GM21528 (cell line): ENCODE data around the gene ERV3-1.
"Not testable (repeated sequence)": the region's sequence is repeated elsewhere in the genome, so short reads cannot be mapped to it uniquely, and the experiment has no call there.

Source experiments
- ATAC-seq: cut with Tn5 transposase; IDR thresholded peaks from one replicate; pipeline ENCODE4 v1.9.1; 2021; ENCODE audit warnings: mild to moderate bottlenecking, moderate library complexity; ENCODE audit not compliant: unreplicated experiment, low FRiP score

The ERV3-1 gene

GRCh38 chr7:65002972-65003585 is 3.4 kb downstream of the ERV3-1 start:
- no peak for ATAC-seq

GRCh38 chr7:65001291-65001814 is 5.1 kb downstream of the ERV3-1 start:
- no peak for ATAC-seq

- no peak for ATAC-seq
Measured at GRCh38 chr7:64999165-65000004, 7.1 kb downstream of the ERV3-1 start.

- no peak for ATAC-seq
Measured at GRCh38 chr7:64998865-64999164, 7.7 kb downstream of the ERV3-1 start.

- no peak for ATAC-seq
Measured at GRCh38 chr7:64997927-64998391, 8.5 kb downstream of the ERV3-1 start.

GRCh38 chr7:64997164-64997908 is 9.2 kb downstream of the ERV3-1 start:
- no peak for ATAC-seq

- no peak for ATAC-seq
Measured at GRCh38 chr7:64996305-64996704, 10.2 kb downstream of the ERV3-1 start.

- ATAC-seq, result no peak
Measured at GRCh38 chr7:64993901-64994300, 12.6 kb downstream of the ERV3-1 start.

GRCh38 chr7:64992971-64993370 is 13.5 kb downstream of the ERV3-1 start:
- ATAC-seq, result no peak

- no peak for ATAC-seq
Measured at GRCh38 chr7:64990936-64991335, 15.6 kb downstream of the ERV3-1 start, which contains the start of gene ZNF117. Gene ZNF117 (minus strand): TSS chr7:64991036.

- no peak for ATAC-seq
Measured at GRCh38 chr7:64990216-64990615, 16.3 kb downstream of the ERV3-1 start.

GRCh38 chr7:64978497-64979203 is 27.8 kb downstream of the ERV3-1 start:
- ATAC-seq, result no peak

- ATAC-seq, result no peak
Measured at GRCh38 chr7:64965594-64965993, 40.9 kb downstream of the ERV3-1 start.

GRCh38 chr7:64959072-64959747 is 47.3 kb downstream of the ERV3-1 start:
- ATAC-seq, result no peak

GRCh38 chr7:64951250-64951848 is 55.1 kb downstream of the ERV3-1 start:
- no peak for ATAC-seq

- ATAC-seq, result not testable (repeated sequence)
Measured at GRCh38 chr7:64950673-64951072, 55.8 kb downstream of the ERV3-1 start.

- ATAC-seq, result not testable (repeated sequence)
Measured at GRCh38 chr7:64948774-64949173, 57.7 kb downstream of the ERV3-1 start.

GRCh38 chr7:64947252-64948000 is 59.1 kb downstream of the ERV3-1 start:
- ATAC-seq, result no peak

- no peak for ATAC-seq
Measured at GRCh38 chr7:64946772-64947171, 59.7 kb downstream of the ERV3-1 start.
